Measurements from ENCODE around the gene CMTR1.

DNA sequence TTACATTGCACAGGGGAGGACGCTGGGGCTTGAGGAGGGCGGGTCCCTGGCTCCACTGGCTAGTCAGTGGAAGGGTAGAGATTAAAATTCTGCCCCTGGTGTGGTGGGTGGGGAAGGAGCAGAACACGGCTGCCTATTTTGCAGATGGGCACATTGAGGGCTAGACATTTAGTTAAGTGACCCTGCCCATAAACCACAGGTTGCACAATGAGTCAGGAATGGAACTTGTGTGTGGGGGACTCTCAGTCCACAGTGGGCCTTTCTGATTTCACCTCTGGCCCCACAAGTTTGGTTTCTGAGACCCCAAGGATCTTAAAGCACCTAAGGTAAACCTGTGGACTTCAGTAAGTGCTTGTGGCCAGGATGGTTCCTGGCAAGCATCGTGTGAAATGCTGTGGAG is 88.7 kb downstream of the CMTR1 start:
- TF ChIP-seq ZNF160 (CRISPR knock-in tag; IDR thresholded peaks at IDR 0.05) (no peak), BRD4 (CRISPR knock-in tag; IDR thresholded peaks at IDR 0.05) (no peak), ZBTB20 (CRISPR knock-in tag; IDR thresholded peaks at IDR 0.05; ENCODE audit: borderline replicate concordance, low read depth) (no peak), ZNF205 (CRISPR knock-in tag; IDR thresholded peaks at IDR 0.05) (no peak), ZNF607 (CRISPR knock-in tag; IDR thresholded peaks at IDR 0.05; ENCODE audit: borderline replicate concordance) (no peak), RBAK (CRISPR knock-in tag; IDR thresholded peaks at IDR 0.05) (no peak)
- TF ChIP-seq, protein P1, sequence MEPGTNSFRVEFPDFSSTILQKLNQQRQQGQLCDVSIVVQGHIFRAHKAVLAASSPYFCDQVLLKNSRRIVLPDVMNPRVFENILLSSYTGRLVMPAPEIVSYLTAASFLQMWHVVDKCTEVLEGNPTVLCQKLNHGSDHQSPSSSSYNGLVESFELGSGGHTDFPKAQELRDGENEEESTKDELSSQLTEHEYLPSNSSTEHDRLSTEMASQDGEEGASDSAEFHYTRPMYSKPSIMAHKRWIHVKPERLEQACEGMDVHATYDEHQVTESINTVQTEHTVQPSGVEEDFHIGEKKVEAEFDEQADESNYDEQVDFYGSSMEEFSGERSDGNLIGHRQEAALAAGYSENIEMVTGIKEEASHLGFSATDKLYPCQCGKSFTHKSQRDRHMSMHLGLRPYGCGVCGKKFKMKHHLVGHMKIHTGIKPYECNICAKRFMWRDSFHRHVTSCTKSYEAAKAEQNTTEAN (CRISPR knock-in tag; conservative IDR thresholded peaks at IDR 0.05): no peak
- TF ChIP-seq, protein P2, sequence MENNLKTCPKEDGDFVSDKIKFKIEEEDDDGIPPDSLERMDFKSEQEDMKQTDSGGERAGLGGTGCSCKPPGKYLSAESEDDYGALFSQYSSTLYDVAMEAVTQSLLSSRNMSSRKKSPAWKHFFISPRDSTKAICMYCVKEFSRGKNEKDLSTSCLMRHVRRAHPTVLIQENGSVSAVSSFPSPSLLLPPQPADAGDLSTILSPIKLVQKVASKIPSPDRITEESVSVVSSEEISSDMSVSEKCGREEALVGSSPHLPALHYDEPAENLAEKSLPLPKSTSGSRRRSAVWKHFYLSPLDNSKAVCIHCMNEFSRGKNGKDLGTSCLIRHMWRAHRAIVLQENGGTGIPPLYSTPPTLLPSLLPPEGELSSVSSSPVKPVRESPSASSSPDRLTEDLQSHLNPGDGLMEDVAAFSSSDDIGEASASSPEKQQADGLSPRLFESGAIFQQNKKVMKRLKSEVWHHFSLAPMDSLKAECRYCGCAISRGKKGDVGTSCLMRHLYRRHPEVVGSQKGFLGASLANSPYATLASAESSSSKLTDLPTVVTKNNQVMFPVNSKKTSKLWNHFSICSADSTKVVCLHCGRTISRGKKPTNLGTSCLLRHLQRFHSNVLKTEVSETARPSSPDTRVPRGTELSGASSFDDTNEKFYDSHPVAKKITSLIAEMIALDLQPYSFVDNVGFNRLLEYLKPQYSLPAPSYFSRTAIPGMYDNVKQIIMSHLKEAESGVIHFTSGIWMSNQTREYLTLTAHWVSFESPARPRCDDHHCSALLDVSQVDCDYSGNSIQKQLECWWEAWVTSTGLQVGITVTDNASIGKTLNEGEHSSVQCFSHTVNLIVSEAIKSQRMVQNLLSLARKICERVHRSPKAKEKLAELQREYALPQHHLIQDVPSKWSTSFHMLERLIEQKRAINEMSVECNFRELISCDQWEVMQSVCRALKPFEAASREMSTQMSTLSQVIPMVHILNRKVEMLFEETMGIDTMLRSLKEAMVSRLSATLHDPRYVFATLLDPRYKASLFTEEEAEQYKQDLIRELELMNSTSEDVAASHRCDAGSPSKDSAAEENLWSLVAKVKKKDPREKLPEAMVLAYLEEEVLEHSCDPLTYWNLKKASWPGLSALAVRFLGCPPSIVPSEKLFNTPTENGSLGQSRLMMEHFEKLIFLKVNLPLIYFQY (CRISPR knock-in tag; IDR thresholded peaks at IDR 0.05; ENCODE audit: borderline replicate concordance): no peak
- TF ChIP-seq, protein P3, sequence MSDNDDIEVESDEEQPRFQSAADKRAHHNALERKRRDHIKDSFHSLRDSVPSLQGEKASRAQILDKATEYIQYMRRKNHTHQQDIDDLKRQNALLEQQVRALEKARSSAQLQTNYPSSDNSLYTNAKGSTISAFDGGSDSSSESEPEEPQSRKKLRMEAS (IDR thresholded peaks at IDR 0.05): no peak

Data from HepG2 (cell line).